IPS-18c (cell line): ENCODE results near the gene OSBP2.

Source experiments
- H3K4me3 ChIP-seq: 2 replicates; pipeline ENCODE4 v1.7.0; 2013; ENCODE audit warnings: low read depth, mild to moderate bottlenecking, low read length, moderate library complexity; ENCODE audit not compliant: insufficient read depth
- H3K9me3 ChIP-seq: one replicate; pipeline ENCODE4 v1.6.1; 2013; ENCODE audit warnings: mild to moderate bottlenecking, low read length, moderate library complexity; ENCODE audit not compliant: control insufficient read depth, insufficient read depth

OSBP2 gene

DNA sequence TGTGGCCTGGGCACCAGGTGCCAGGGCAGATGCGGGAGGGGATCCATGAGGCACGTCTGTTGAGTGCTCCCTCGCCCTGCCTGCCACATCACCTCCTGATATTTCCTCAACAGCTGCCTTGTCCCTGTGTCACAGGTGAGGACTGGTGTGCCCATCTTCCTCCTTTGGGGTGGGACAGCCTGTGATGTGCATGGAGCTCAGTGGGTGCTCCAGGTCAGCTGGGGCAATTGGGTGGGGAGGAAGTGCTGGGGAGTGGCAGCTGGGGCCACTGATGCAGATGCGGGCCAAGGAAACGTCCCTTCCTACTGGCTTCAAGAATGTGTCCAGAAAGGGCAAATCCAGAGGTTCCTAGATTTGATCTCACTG lies 190.3 kb downstream of the OSBP2 start:
- Histone ChIP-seq H3K4me3 (no peak overlapping the region), H3K9me3 (no peaks in the 10 kb centered on the region)

DNA sequence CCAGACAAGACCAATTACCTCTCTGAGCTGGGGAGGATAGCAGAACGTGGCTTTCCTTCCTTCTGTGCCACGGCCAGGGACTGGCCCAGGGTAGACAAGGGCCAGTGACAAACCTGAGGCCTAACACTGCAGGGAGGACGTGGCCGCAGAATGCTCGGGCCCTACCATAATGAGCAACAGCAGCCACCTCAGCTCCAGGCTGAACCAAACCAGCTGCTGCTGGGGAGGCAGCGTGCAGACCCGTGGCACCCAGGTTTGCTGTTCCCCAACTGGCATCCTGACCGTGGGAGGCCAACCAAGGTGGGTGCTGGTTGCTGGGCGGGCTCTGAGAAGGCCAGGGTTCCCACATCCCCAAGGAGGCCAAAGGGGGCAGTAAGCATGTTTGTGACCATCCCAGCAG lies 190.9 kb downstream of the OSBP2 start:
- Histone ChIP-seq H3K4me3 (no peak overlapping the region), H3K9me3 (no peaks in the 10 kb centered on the region)

DNA sequence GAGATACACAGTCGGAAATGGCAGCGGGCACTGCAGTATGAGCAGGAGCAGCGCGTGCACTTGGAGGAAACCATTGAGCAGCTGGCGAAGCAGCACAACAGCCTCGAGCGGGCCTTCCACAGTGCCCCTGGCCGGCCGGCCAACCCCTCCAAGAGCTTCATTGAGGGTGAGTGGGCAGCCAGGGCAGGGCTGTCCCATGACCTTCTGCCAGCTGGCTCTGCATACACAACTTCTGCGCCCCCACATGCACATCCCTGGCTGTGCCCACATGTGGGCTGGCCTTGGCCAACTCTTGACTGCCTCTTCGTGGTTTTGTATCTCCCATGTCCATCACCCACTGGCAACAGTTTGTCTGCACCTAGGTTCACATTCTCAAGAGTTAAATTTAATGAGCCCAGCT lies 192.8 kb downstream of the OSBP2 start:
- Histone ChIP-seq H3K4me3 (no peak overlapping the region), H3K9me3 (no peaks in the 10 kb centered on the region)

DNA sequence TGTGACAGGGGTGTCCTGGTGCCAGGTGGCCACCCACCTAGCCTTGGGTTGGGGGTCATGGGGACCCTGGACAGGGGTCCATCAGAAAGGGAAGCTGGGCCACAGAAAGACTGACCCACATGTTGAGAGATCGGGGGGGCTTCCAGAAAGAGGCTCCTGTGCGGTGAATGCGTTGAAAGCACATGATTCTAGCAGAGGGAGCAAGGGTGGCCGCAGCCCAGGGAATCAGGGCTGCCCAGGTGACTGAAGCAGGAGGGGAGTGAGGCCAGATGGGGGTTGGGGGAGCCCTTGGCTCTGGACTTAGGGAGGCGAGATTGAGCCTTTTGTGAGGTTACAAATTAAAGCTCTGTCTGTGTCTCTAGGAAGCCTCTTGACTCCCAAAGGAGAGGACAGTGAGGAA lies 193.2 kb downstream of the OSBP2 start:
- H3K4me3 ChIP-seq = no peak overlapping the region

DNA sequence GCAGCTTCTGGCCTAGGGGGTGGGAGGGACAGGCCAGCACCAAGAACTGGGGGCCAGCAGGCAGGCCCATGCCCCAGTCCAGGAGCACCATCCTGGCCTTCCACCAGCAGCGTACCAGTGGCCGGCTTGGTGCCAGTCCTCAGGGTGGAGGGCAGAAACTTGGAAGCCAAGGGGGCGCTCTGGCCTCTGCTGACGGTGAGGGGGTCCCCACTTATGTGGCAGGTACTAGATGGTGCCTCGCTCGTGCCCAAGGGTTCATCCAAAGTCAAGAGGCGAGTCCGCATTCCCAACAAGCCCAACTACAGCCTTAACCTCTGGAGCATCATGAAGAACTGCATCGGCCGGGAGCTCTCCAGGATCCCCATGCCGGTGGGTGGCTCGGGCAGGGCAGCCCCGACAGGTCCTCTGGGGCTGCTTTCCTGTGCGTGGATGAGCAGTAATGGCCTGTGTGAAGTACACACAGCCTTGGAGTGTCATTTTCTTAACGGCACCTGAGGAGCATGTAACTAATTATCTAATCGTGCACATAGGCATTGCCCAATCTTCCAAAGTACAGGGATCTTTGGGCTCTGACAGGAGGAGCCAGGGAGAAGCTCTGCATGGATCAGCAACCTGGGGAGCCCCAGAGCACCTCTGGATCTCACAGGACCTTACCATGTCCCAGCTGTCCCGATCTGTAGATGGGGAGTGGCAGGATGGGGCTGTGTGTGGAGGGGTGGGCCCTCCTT lies 194.8 kb downstream of the OSBP2 start:
- H3K9me3 ChIP-seq = no peaks in the 10 kb centered on the region
- H3K4me3 ChIP-seq = no peak overlapping the region

More for the DNA sequence above, 193.2 kb downstream of the OSBP2 start:
- no peaks in the 10 kb centered on the region for H3K9me3 ChIP-seq

DNA sequence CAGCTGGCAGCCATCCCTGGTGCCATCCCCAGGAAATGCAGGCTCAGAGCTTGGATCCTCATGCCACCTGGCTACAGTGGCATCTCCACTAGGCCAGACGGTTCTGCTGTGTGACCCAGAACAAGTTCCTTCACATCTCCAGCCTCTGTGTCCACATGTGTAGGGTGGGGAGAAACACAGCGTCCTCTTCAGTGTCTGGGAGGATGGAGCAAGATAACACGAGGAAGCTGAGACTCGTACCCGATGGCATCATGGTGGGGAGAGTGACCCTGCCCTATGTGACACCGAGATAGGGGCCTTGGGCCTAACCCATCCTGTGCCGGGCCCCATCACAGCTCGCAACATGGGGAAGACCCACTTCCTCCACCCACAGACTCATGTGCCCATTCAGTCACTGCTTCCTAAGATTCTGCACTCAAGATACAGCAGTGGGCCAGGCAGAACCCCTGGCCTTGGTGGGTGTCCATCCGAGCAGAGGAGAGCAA lies 195.4 kb downstream of the OSBP2 start:
- Histone ChIP-seq H3K4me3 (no peak overlapping the region), H3K9me3 (no peaks in the 10 kb centered on the region)

DNA sequence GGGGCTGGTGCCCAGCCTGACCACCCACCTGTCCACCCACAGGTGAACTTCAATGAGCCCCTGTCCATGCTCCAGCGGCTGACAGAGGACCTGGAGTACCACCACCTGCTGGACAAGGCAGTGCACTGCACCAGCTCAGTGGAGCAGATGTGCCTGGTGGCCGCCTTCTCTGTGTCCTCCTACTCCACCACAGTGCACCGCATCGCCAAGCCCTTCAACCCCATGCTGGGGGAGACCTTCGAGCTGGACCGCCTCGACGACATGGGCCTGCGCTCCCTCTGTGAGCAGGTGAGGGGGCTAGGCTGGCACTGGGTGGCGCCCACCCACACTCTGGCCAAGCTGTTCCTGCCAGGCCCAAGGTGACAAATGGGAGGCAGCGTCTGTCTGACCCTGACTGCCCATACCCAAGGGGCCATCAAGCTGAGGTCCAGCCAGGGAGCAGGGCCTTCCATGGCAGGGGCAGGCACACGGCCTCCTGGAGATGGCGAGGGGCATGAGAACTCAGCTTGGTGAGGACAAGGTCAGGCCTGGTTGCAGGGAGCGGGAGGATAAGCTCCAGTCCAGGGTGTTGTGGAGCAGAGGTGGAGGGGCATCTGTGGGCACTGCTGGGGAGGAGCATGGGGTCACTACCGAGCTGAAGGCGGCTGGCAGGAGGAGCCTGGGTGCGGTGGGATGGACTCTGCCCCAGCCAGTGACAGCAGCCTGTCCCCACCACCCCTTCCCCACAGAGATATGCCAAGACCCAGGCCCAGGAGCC lies 196.2 kb downstream of the OSBP2 start:
- H3K9me3 ChIP-seq = no peaks in the 10 kb centered on the region

DNA sequence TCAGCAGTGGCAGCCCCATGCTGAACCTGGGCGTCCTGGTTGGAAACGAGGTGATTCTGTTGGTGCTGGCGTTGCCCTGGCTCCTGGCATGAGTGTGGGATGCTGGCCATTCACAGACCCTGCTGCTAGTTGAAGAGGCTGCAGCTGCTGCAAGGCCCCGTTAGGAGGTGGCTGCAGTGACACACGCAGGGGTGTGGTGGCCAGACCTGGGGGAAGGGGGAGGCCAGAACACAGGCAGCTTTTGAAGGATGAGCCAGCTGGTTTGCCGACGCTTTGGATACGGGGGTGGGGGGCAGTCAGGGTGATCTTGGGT lies 196.7 kb downstream of the OSBP2 start:
- no peaks in the 10 kb centered on the region for H3K9me3 ChIP-seq
- no peak overlapping the region for H3K4me3 ChIP-seq

More for the DNA sequence above, 196.2 kb downstream of the OSBP2 start:
- H3K4me3 ChIP-seq = no peak overlapping the region

DNA sequence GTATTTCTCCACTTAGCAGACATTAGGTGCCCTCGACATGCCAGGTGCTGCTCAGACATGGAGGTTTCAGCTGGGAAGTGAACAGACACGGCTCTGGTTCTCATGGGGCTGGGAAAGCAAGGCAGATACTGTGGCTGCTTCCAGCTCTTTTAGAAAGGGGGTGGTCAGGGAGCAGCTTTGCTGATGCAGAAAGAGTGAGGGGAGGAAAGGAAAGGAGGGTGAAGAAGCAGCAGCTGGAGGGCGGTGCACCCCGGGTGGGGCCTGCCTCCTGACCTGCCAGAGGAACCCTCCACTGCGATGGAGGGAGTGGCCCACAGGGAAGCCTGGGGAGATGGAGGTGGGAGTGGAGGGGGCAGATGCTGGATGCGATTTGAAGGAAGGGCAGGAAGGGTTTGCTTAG lies 197.1 kb downstream of the OSBP2 start:
- Histone ChIP-seq H3K4me3 (no peak overlapping the region), H3K9me3 (no peaks in the 10 kb centered on the region)

DNA sequence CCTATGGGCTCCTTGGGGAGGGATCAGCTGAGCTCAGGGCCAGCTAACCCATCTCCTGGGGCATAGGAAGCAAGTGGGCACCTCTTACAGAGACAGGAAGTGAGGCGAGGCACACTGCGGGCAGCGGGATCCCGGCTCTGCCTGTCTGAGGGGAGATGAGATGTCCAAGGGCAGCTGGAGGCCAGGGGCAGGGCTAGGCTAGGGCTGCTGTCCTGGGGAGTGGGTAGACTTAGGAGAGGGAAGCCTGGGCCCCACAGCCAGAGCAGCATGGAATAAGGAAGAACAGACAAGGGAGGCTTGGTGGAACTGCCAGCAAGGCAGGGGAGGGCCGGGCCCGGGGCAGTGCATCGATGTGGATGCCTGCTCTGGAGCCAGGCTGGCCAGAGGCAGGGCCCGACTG lies 197.6 kb downstream of the OSBP2 start:
- Histone ChIP-seq H3K9me3 (no peaks in the 10 kb centered on the region), H3K4me3 (no peak overlapping the region)

DNA sequence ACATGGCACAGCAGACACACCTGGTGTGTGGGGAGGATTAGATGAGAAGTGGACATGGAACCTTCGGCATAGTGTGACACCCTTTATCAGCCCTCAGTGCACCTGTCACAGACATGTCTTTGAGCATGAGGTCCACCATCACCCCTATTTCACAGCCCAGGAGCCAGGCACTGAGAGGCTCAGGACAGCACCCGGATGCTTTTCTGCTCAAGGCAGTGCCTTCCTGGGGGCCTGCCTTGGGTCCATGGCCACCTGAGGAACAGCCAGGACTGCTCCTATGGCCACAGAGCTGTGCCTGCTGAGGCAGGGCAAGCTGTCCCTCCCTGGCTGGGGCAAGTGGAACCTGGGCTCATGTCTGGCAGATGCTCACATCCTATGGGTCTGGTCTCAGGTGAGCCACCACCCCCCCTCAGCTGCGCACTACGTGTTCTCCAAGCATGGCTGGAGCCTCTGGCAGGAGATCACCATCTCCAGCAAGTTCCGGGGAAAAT lies 198.1 kb downstream of the OSBP2 start:
- no peaks in the 10 kb centered on the region for H3K9me3 ChIP-seq
- no peak overlapping the region for H3K4me3 ChIP-seq

DNA sequence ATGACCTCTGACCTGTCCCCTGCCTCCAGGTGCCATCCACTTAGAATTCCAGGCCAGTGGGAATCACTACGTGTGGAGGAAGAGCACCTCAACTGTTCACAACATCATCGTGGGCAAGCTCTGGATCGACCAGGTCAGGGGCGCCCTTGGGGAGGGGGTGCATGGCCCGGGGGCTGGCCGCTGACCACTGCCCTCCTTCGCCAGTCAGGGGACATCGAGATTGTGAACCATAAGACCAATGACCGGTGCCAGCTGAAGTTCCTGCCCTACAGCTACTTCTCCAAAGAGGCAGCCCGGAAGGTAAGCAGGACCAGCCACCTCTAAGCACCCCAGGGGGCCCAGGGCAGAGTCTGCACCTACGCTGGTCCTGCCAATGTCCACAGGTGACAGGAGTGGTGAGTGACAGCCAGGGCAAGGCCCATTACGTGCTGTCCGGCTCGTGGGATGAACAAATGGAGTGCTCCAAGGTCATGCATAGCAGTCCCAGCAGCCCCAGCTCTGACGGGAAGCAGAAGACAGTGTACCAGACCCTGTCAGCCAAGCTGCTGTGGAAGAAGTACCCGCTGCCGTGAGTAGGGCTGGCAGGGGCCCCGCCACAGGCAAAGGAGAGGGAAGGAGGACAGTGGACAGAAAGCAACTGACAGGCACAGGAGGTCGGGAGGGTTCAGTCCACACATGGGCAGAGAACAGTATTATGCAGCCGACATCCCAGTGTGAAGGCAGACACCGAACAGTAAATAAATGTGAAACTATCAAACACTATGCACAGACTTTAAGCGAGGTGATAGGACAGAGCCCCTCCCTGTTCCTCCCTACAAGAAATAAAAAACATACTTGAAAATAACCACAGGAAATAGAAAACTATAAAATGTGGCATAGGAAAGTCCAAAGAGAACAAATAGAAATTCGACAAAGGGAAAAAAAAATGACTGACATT lies 199.0 kb downstream of the OSBP2 start:
- H3K9me3 ChIP-seq = no peaks in the 10 kb centered on the region
- no peak overlapping the region for H3K4me3 ChIP-seq

DNA sequence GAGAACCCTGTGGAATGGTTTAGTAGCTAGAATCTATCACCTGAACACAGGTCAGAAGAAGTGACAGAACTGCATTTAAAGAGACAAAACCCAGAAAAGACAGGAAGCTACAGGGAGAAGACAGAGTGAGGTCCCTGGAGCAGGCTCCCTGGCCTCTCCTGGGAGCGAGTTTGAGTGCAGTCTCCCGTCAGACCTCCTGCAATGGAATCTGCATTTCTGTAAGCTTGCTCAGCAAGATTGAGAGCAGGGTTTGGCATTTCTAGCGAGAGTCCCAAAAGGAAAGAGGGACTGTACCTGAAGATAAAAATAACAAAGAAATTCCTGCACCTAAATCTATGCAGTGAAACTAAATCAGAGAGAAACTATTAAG lies 199.7 kb downstream of the OSBP2 start:
- no peak overlapping the region for H3K4me3 ChIP-seq
- H3K9me3 ChIP-seq = no peaks in the 10 kb centered on the region

DNA sequence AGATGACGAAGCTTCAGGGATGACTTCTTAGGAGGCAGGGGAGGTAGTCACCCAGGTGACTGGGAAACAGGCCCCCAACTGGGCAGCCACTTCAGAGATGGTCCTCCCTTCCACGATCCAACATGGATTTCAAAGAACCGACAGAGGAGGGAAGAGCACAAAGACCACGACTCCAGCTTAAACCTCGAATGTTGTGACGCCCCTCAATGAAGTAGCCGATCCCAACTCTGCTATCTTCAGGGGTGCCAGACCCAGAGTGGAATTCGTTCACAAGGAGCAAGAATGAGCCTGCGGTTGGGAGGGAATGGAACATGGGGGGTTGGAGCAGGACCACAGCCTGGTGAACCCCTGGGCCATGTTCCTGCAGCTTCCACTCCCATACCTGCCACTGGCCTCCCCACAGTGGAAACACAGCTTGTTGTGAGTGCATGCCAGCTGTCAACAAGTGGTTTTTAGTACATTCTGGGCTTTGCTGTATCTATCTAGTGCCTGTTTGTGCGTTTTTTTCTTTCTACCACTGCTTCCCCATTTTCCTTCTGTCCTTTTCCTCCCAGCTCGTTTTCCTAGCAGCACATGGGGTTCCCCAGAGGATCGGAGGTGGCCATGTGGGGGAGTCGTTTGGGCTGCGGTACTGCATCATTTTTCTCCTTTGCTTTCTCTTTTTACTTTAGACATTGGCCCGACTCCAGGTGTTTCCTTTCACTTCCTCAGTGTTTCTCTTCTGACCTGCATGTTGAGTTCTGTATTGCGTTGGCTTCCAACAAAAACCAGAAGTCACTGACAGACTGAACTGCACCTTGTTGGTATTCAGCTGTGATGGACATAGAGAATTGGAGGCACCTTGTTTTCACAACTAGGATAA lies 208.1 kb downstream of the OSBP2 start:
- Histone ChIP-seq H3K9me3 (no peaks in the 10 kb centered on the region), H3K4me3 (no peak overlapping the region)

DNA sequence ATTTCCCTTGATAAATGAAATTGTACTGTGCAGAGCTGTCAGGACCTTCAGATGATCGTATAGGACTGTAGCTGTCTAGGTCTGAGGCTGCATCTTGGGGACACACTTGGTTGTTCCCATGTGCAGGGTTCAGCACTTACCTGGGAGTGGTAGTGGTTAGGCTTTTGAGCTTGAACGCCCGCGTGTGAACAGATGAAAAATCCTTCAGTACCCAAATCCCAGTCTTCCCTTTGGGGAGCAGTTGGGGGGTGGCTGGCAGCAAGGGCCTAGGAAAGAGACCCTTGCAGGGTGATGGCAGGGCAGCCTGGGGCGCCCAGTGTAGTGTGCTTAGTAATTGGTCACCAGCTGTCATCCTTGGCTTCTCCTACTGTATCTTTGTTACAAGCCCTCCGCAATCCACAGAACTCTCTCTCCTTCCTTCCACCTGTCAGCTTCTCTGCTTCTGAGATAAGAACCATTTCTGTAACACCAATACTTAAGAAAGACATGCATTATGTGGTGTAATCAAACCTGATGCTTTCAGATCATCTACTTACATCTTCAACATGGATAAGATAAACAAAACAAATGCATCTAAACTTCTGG lies 209.3 kb downstream of the OSBP2 start:
- Histone ChIP-seq H3K9me3 (no peaks in the 10 kb centered on the region), H3K4me3 (no peak overlapping the region)

DNA sequence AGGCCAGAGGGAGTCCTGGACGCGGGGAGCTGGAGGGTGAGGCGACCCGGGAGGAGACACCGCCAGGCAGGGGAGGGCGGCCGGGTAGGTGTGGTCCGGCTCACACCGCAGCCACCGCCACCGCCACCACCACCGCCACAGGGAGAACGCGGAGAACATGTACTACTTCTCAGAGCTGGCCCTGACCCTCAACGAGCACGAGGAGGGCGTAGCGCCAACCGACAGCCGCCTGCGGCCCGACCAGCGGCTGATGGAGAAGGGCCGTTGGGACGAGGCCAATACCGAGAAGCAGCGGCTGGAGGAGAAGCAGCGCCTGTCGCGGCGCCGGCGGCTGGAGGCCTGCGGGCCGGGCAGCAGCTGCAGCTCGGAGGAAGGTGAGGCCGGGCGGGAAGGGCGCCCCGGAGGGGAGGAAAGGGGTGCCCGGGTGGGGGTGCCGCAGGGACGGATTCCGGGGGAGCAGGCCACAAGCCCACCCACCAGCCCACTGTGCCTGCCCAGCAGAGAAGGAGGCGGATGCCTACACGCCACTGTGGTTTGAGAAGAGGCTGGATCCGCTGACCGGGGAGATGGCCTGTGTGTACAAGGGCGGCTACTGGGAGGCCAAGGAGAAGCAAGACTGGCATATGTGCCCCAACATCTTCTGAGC lies 211.1 kb downstream of the OSBP2 start:
- no peak overlapping the region for H3K4me3 ChIP-seq

More for the DNA sequence above, 211.1 kb downstream of the OSBP2 start:
- no peaks in the 10 kb centered on the region for H3K9me3 ChIP-seq
